IPS-15b (cell line): ENCODE measurements around the gene MYH6.

Experiments used
- H3K27me3 ChIP-seq: one replicate; pipeline ENCODE4 v1.6.1; 2013; ENCODE audit warnings: low read length; ENCODE audit not compliant: control insufficient read depth, insufficient read depth
- H3K36me3 ChIP-seq: one replicate; pipeline ENCODE4 v1.6.1; 2013; ENCODE audit warnings: low read length; ENCODE audit not compliant: control insufficient read depth, insufficient read depth
- H3K4me1 ChIP-seq: one replicate; pipeline ENCODE4 v1.6.1; 2013; ENCODE audit warnings: mild to moderate bottlenecking, low read length; ENCODE audit not compliant: control insufficient read depth, insufficient read depth
- H3K4me3 ChIP-seq: one replicate; pipeline ENCODE4 v1.5.1; 2013; ENCODE audit warnings: low read depth, low read length
- H3K9ac ChIP-seq: one replicate; pipeline ENCODE4 v1.6.1; 2013; ENCODE audit warnings: low read depth, mild to moderate bottlenecking, low read length
- H3K9me3 ChIP-seq: one replicate; pipeline ENCODE4 v1.6.1; 2013; ENCODE audit warnings: mild to moderate bottlenecking, low read length; ENCODE audit not compliant: control insufficient read depth, insufficient read depth

MYH6 gene

GRCh38 chr14:23443411-23443812 is 35.3 kb upstream of the MYH6 start:
- Histone ChIP-seq H3K36me3 (no peaks in the 10 kb centered on the region), H3K4me3 (no peak overlapping the region), H3K9ac (no peak overlapping the region), H3K27me3 (peaks cover 14% of the 10 kb centered on the region), H3K9me3 (no peaks in the 10 kb centered on the region), H3K4me1 (no peaks in the 10 kb centered on the region)

- Histone ChIP-seq H3K36me3 (no peaks in the 10 kb centered on the region), H3K27me3 (peaks cover 14% of the 10 kb centered on the region), H3K9me3 (no peaks in the 10 kb centered on the region), H3K4me3 (no peak overlapping the region), H3K9ac (no peak overlapping the region), H3K4me1 (no peaks in the 10 kb centered on the region)
These were observed 34.8 kb upstream of the MYH6 start for GRCh38 chr14:23442721-23443356.

- H3K4me1 ChIP-seq: no peaks in the 10 kb centered on the region
These were observed 33.0 kb upstream of the MYH6 start for GRCh38 chr14:23441076-23441475.

GRCh38 chr14:23439107-23439835 is 31.2 kb upstream of the MYH6 start:
- no peaks in the 10 kb centered on the region for H3K9me3 ChIP-seq
- peaks cover 18% of the 10 kb centered on the region for H3K27me3 ChIP-seq
- H3K4me3 ChIP-seq: no peak overlapping the region
- H3K4me1 ChIP-seq: no peaks in the 10 kb centered on the region
- no peak overlapping the region for H3K9ac ChIP-seq
- no peaks in the 10 kb centered on the region for H3K36me3 ChIP-seq

More at GRCh38 chr14:23441076-23441475, 33.0 kb upstream of the MYH6 start:
- no peaks in the 10 kb centered on the region for H3K36me3 ChIP-seq
- H3K9me3 ChIP-seq: no peaks in the 10 kb centered on the region
- H3K4me3 ChIP-seq: no peak overlapping the region
- no peak overlapping the region for H3K9ac ChIP-seq
- peaks cover 14% of the 10 kb centered on the region for H3K27me3 ChIP-seq

GRCh38 chr14:23438101-23438971 is 30.3 kb upstream of the MYH6 start:
- Histone ChIP-seq H3K9ac (no peak overlapping the region), H3K4me1 (no peaks in the 10 kb centered on the region), H3K4me3 (no peak overlapping the region), H3K36me3 (no peaks in the 10 kb centered on the region), H3K9me3 (no peaks in the 10 kb centered on the region), H3K27me3 (peaks cover 15% of the 10 kb centered on the region)

- Histone ChIP-seq H3K9me3 (no peaks in the 10 kb centered on the region), H3K27me3 (peaks cover 13% of the 10 kb centered on the region)
These were observed 29.3 kb upstream of the MYH6 start for GRCh38 chr14:23437133-23438100.

GRCh38 chr14:23436327-23437132 is 28.5 kb upstream of the MYH6 start:
- no peak overlapping the region for H3K9ac ChIP-seq
- H3K4me1 ChIP-seq: no peaks in the 10 kb centered on the region
- peaks cover 7% of the 10 kb centered on the region for H3K27me3 ChIP-seq
- H3K36me3 ChIP-seq: no peaks in the 10 kb centered on the region
- no peak overlapping the region for H3K4me3 ChIP-seq
- H3K9me3 ChIP-seq: no peaks in the 10 kb centered on the region

More at GRCh38 chr14:23437133-23438100, 29.3 kb upstream of the MYH6 start:
- no peaks in the 10 kb centered on the region for H3K4me1 ChIP-seq
- H3K4me3 ChIP-seq: no peak overlapping the region
- H3K9ac ChIP-seq: no peak overlapping the region
- H3K36me3 ChIP-seq: no peaks in the 10 kb centered on the region

GRCh38 chr14:23435543-23436326 is 27.7 kb upstream of the MYH6 start, which contains the start of gene MYH7:
Gene MYH7 (minus strand): TSS chr14:23435660. CDS start chr14:23433732, 1,928 bp downstream.
- H3K36me3 ChIP-seq: no peaks in the 10 kb centered on the region
- no peaks in the 10 kb centered on the region for H3K4me1 ChIP-seq
- H3K9me3 ChIP-seq: no peaks in the 10 kb centered on the region
- peaks cover 7% of the 10 kb centered on the region for H3K27me3 ChIP-seq
- no peak within 1 kb of the TSS for H3K9ac ChIP-seq
- H3K4me3 ChIP-seq: no peak within 1 kb of the TSS

GRCh38 chr14:23434488-23435222 is 26.6 kb upstream of the MYH6 start:
- Histone ChIP-seq H3K27me3 (peaks cover 5% of the 10 kb centered on the region), H3K9ac (no peak overlapping the region), H3K9me3 (no peaks in the 10 kb centered on the region), H3K36me3 (no peaks in the 10 kb centered on the region), H3K4me3 (no peak overlapping the region), H3K4me1 (no peaks in the 10 kb centered on the region)
